Central memory CD8-positive, alpha-beta T cell (primary cell): ENCODE results near the gene TTYH1.
A peak's percentile ranks its signal among the peaks of the same experiment; 100 is the strongest.
"Not testable (repeated sequence)": the region's sequence is repeated elsewhere in the genome, so short reads cannot be mapped to it uniquely, and the experiment has no call there.

Source experiments
- ATAC-seq: fragments of 150-1000 bp; cut with Tn5 transposase; replicated peaks from 2 replicates; pipeline ENCODE4 v1.10.0; 2022; ENCODE audit warnings: mild to moderate bottlenecking, moderate FRiP score, moderate number of reproducible peaks; ENCODE audit not compliant: poor library complexity, severe bottlenecking; ENCODE audit errors: extremely low read depth
- DNase-seq, 2 donors: peaks; one replicate each; pipeline ENCODE4 v3.0.0; 2021; ENCODE audit warnings: low spot score in 2 of 2
- H3K27ac Mint-ChIP-seq: one replicate; pipeline ENCODE4 v1.8.0; 2022; ENCODE audit warnings: low read depth, mild to moderate bottlenecking, moderate library complexity, mixed read lengths
- H3K27me3 Mint-ChIP-seq: one replicate; pipeline ENCODE4 v1.8.0; 2022; ENCODE audit warnings: mixed read lengths
- H3K36me3 Mint-ChIP-seq: one replicate; pipeline ENCODE4 v1.8.0; 2022; ENCODE audit warnings: mild to moderate bottlenecking, moderate library complexity, mixed read lengths; ENCODE audit not compliant: insufficient read depth
- H3K4me1 Mint-ChIP-seq: one replicate; pipeline ENCODE4 v1.8.0; 2022; ENCODE audit warnings: mixed read lengths
- H3K4me3 Mint-ChIP-seq: one replicate; pipeline ENCODE4 v1.8.0; 2022; ENCODE audit warnings: mild to moderate bottlenecking, moderate library complexity, mixed read lengths
- H3K9me3 Mint-ChIP-seq: one replicate; pipeline ENCODE4 v1.8.0; 2022; ENCODE audit warnings: mixed read lengths

TTYH1 gene

GRCh38 chr19:54440641-54441040 lies 25.4 kb downstream of the TTYH1 start:
- Mint-ChIP-seq H3K4me3 (no peak overlapping the region), H3K36me3 (peaks cover 25% of the 10 kb centered on the region), H3K9me3 (no peaks in the 10 kb centered on the region), H3K4me1 (peaks cover 20% of the 10 kb centered on the region), H3K27me3 (no peaks in the 10 kb centered on the region), H3K27ac (no peak overlapping the region)
- ATAC-seq (no peak), DNase-seq (no peak)

DNA sequence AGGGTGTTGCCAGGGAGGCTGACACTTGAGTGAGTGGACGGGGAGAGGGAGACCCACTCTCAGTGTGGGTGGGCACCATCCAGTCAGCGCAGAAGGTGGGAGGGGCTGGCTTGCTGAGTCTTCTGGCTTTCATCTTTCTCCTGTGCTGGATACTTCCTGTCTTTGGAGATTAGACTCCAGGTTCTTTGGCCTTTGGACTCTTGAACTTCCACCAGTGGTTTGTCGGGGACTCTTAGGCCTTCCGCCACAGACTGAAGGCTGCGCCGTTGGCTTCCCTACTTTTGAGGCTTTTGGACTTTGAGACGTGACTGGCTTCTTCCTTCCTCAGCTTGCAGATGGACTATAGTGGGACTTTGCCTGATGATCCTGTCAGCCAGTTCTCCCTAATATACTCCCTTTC lies 29.5 kb downstream of the TTYH1 start:
- Mint-ChIP-seq H3K4me1 (peaks cover 33% of the 10 kb centered on the region), H3K4me3 (no peak overlapping the region), H3K36me3 (peaks cover 48% of the 10 kb centered on the region), H3K9me3 (no peaks in the 10 kb centered on the region), H3K27ac (no peak overlapping the region), H3K27me3 (no peaks in the 10 kb centered on the region)
- ATAC-seq (no peak), DNase-seq (no peak)

DNA sequence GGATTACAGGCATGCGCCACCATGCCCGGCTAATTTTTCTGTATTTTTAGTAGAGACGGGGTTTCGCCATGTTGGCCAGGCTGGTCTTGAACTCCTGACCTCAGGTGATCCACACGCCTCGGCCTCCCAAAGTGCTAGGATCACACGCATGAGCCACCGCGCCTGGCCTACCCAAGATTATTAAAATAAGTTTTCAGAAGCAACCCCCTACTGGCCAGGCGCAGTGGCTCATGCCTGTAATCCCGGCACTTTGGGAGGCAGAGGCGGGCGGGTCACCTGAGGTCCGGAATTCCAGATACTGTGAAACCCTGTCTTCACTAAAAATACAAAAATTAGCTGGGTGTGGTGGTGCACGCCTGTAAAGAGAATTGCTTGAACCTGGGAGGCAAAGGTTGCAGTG lies 31.1 kb downstream of the TTYH1 start:
- H3K4me3 Mint-ChIP-seq, ATAC-seq, H3K27me3 Mint-ChIP-seq, H3K27ac Mint-ChIP-seq, H3K9me3 Mint-ChIP-seq, DNase-seq: not testable (repeated sequence)
- Mint-ChIP-seq H3K36me3 (peaks cover 58% of the 10 kb centered on the region), H3K4me1 (peaks cover 50% of the 10 kb centered on the region)

DNA sequence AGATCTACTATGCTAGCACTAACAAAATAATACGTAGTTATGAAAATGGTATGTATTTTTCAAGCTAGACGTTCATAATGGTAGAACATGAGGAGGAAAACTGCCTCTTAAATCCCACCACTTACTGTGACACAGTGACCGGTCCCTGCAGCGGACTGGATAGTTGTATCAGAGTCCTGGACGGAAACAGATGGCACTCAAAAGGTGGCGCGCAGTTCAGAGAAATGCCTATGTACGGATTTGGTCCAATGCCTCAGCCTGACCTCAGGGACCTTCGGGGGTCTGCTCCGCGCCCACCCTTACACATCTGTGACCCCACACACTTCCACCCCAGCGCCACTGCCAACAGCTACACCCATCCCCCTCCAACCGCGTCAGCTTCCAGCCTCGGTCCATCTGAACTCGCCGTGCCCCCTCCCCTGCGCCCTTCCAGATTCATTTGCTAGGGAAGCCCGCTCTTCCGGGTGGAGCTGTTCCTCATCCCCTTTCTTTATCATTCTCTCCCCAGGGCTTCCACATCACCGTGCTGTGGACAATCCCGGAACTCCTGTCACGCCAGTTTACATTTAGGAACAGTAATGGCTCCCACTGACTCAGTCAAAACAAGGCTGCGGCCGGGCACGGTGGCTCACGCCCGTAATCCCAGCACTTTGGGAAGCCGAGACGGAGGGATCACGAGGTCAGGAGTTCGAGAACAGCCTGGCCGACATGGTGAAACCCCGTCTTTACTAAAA lies 32.9 kb downstream of the TTYH1 start:
- Mint-ChIP-seq H3K36me3 (peaks cover 71% of the 10 kb centered on the region), H3K27me3 (no peaks in the 10 kb centered on the region), H3K4me1 (peaks cover 53% of the 10 kb centered on the region), H3K4me3 (peak overlapping the region; percentile 96), H3K9me3 (no peaks in the 10 kb centered on the region), H3K27ac (peak overlapping the region; percentile 99)
- peak; percentile 22 for ATAC-seq
- DNase-seq, result no peak

DNA sequence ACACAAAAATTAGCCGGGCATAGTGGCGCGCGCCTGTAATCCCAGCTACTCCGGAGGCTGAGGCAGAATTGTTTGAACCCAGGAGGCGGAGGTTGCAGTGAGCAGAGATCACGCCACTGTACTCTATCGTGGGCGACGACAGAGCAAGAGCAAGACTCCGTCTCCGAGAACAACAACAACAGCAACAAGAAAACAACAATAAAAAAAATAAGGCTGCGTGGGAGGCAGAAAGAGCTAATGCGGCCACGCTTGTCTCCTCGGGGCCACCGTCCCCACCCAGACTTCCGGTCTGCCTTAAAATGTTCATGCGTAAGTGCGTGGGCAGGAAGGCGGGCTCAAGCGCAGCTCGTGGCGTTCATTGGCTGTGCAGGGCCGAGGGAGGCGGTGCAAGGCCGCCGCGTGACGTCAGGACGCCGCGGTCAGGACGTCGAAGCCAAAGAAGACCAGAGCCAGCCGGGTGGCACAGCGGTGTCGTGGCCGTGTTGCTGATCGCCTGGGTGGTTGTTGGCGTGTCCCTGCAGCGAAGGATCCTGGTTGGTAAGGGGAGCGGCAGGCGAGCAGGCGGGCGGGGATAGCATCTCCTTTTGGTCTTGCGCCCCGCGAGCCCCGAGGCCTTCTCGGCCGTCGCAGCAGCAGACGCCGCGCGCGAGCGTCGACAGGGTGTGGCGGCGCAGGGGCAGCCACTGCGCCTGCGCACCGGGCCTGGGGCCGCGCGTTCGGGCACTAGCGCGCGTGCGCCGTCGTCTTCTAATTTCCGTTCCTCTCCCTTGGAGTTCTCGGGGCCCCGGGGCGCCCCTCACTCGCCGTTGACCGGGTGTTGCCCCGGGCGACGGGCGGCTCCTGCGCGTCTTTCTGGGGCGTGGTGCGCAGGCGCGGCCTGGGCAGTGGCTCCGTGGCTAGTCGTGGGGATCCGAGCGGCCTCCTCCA lies 33.8 kb downstream of the TTYH1 start, which contains the start of gene LENG8:
Gene LENG8, plus strand, starts transcription at position 426 of the 927 bp plus-strand sequence. CDS start 2,146 bp downstream, outside the sequence.
- peak; percentile 93 for ATAC-seq
- peak within 1 kb of the TSS; percentile 99 for H3K27ac Mint-ChIP-seq
- no peaks in the 10 kb centered on the region for H3K9me3 Mint-ChIP-seq
- H3K4me3 Mint-ChIP-seq, result peak within 1 kb of the TSS; percentile 96
- peak; percentile 95 to 98 for DNase-seq
- H3K27me3 Mint-ChIP-seq, result no peaks in the 10 kb centered on the region
- peaks cover 53% of the 10 kb centered on the region for H3K4me1 Mint-ChIP-seq
- H3K36me3 Mint-ChIP-seq, result peaks cover 74% of the 10 kb centered on the region

DNA sequence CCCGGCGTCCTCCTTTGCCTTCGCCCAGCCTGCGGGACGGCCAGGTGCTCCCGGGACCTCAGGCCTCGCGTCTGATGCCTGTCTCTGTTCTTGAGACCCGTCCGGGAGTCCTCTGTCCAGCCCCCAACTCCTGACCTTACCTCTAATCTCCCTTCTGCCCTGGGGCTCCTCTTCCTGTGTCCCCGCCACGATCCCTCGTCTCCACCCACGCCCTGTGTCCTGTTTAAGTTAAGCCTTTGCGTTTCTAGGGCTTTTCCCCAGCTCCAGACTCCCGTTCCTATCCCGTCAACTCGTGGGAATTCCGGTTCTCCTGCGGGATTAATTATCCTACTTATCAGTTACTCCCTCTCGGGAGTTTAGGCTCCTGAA lies 34.4 kb downstream of the TTYH1 start:
- peaks cover 53% of the 10 kb centered on the region for H3K4me1 Mint-ChIP-seq
- no peaks in the 10 kb centered on the region for H3K9me3 Mint-ChIP-seq
- ATAC-seq (peak; percentile 0), DNase-seq (no peak)
- no peaks in the 10 kb centered on the region for H3K27me3 Mint-ChIP-seq
- peak overlapping the region; percentile 99 for H3K27ac Mint-ChIP-seq
- H3K36me3 Mint-ChIP-seq, result peaks cover 76% of the 10 kb centered on the region
- peak overlapping the region; percentile 96 for H3K4me3 Mint-ChIP-seq

GRCh38 chr19:54451331-54451871 lies 36.1 kb downstream of the TTYH1 start:
- Mint-ChIP-seq H3K4me1 (peaks cover 53% of the 10 kb centered on the region), H3K27me3 (no peaks in the 10 kb centered on the region), H3K27ac (peak overlapping the region; percentile 99), H3K36me3 (peaks cover 79% of the 10 kb centered on the region), H3K4me3 (peak overlapping the region; percentile 96), H3K9me3 (no peaks in the 10 kb centered on the region)
- DNase-seq, result no peak
- no peak for ATAC-seq

DNA sequence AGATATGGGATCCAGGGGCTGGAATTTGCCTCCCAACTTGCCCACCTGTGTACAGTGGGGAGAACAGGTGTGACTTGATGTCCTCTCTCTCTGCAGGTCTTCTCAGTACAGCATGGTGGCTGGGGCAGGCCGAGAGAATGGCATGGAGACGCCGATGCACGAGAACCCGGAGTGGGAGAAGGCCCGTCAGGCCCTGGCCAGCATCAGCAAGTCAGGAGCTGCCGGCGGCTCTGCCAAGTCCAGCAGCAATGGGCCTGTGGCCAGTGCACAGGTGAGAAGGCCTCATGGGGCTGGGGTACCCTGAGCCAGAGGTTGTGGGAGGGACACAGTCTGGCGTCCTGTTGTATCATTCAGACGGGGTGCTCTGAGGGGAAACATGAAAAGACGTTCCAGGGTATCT lies 36.7 kb downstream of the TTYH1 start:
- Mint-ChIP-seq H3K27me3 (no peaks in the 10 kb centered on the region), H3K36me3 (peaks cover 83% of the 10 kb centered on the region), H3K9me3 (no peaks in the 10 kb centered on the region), H3K4me1 (peaks cover 52% of the 10 kb centered on the region), H3K4me3 (no peak overlapping the region), H3K27ac (peak overlapping the region; percentile 38)
- DNase-seq (no peak), ATAC-seq (no peak)

DNA sequence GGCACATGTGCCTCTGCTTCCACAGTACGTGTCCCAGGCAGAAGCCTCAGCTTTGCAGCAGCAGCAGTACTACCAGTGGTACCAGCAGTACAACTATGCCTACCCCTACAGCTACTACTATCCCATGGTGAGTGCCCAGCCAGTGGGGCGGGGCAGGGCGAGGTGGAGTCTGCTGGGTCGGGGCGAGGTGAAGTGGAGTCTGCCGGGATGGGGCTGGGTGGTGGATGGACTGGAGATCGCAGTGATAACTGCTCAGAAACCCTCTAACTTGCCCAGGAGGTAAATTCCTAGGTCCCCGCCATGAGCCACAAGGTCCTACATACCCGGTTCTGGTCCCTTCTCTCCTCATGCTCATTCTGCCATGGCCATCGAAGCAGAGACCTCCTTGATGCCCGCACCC lies 37.4 kb downstream of the TTYH1 start:
- DNase-seq (no peak), ATAC-seq (no peak)
- peaks cover 48% of the 10 kb centered on the region for H3K4me1 Mint-ChIP-seq
- H3K4me3 Mint-ChIP-seq, result no peak overlapping the region
- H3K9me3 Mint-ChIP-seq, result no peaks in the 10 kb centered on the region
- H3K27me3 Mint-ChIP-seq, result no peaks in the 10 kb centered on the region
- peaks cover 88% of the 10 kb centered on the region for H3K36me3 Mint-ChIP-seq
- H3K27ac Mint-ChIP-seq, result no peak overlapping the region

GRCh38 chr19:54453921-54454780 lies 38.9 kb downstream of the TTYH1 start:
- Mint-ChIP-seq H3K9me3 (no peaks in the 10 kb centered on the region), H3K4me1 (peaks cover 46% of the 10 kb centered on the region), H3K4me3 (no peak overlapping the region), H3K27ac (no peak overlapping the region), H3K27me3 (no peaks in the 10 kb centered on the region), H3K36me3 (peaks cover 90% of the 10 kb centered on the region)
- ATAC-seq, result no peak
- DNase-seq, result no peak

GRCh38 chr19:54454781-54455675 lies 39.8 kb downstream of the TTYH1 start:
- Mint-ChIP-seq H3K9me3 (no peaks in the 10 kb centered on the region), H3K4me1 (peaks cover 49% of the 10 kb centered on the region), H3K36me3 (peaks cover 90% of the 10 kb centered on the region), H3K27me3 (no peaks in the 10 kb centered on the region), H3K4me3 (peak overlapping the region; percentile 36), H3K27ac (peak overlapping the region; percentile 69)
- no peak for DNase-seq
- no peak for ATAC-seq
